IMR-90 (cell line): ENCODE results near the gene PLD1.

ENCODE experiments used
- BHLHE40 ChIP-seq: fragments of 150-350 bp; IDR thresholded peaks from 2 replicates; pipeline ENCODE4 v1.6.1; 2016; ENCODE audit warnings: mild to moderate bottlenecking, low read depth, low read length
- CEBPB ChIP-seq: IDR thresholded peaks from 2 replicates; pipeline ENCODE4 v1.6.1; 2012; ENCODE audit warnings: low read depth, low read length, improper control_type of control experiment
- POLR2A ChIP-seq: IDR thresholded peaks from 2 replicates; pipeline ENCODE4 v1.6.1; 2012; ENCODE audit warnings: mild to moderate bottlenecking, low read depth, low read length
- RAD21 ChIP-seq: IDR thresholded peaks from 2 replicates; pipeline ENCODE4 v1.6.1; 2012; ENCODE audit warnings: low read length, improper control_type of control experiment
- TF ChIP-seq, protein P1 (sequence below): conservative IDR thresholded peaks from 2 replicates; pipeline ENCODE4 v1.5.1; 2012; ENCODE audit warnings: mild to moderate bottlenecking, low read depth, low read length, improper control_type of control experiment

GRCh38 chr3:171731691-171732090, 78.6 kb downstream of the PLD1 start:
- TF ChIP-seq, protein P1, sequence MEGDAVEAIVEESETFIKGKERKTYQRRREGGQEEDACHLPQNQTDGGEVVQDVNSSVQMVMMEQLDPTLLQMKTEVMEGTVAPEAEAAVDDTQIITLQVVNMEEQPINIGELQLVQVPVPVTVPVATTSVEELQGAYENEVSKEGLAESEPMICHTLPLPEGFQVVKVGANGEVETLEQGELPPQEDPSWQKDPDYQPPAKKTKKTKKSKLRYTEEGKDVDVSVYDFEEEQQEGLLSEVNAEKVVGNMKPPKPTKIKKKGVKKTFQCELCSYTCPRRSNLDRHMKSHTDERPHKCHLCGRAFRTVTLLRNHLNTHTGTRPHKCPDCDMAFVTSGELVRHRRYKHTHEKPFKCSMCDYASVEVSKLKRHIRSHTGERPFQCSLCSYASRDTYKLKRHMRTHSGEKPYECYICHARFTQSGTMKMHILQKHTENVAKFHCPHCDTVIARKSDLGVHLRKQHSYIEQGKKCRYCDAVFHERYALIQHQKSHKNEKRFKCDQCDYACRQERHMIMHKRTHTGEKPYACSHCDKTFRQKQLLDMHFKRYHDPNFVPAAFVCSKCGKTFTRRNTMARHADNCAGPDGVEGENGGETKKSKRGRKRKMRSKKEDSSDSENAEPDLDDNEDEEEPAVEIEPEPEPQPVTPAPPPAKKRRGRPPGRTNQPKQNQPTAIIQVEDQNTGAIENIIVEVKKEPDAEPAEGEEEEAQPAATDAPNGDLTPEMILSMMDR, result no peak
- TF ChIP-seq POLR2A, result no peak
- TF ChIP-seq CEBPB, result no peak
- no peak for TF ChIP-seq BHLHE40
- TF ChIP-seq RAD21, result no peak
